Measurements from ENCODE around the gene ARHGAP31. TPM values are rescaled to one million over a fixed set of nuclear protein-coding genes. Genes with fewer than 3 reads are reported as not detected.

Gene ARHGAP31, protein sequence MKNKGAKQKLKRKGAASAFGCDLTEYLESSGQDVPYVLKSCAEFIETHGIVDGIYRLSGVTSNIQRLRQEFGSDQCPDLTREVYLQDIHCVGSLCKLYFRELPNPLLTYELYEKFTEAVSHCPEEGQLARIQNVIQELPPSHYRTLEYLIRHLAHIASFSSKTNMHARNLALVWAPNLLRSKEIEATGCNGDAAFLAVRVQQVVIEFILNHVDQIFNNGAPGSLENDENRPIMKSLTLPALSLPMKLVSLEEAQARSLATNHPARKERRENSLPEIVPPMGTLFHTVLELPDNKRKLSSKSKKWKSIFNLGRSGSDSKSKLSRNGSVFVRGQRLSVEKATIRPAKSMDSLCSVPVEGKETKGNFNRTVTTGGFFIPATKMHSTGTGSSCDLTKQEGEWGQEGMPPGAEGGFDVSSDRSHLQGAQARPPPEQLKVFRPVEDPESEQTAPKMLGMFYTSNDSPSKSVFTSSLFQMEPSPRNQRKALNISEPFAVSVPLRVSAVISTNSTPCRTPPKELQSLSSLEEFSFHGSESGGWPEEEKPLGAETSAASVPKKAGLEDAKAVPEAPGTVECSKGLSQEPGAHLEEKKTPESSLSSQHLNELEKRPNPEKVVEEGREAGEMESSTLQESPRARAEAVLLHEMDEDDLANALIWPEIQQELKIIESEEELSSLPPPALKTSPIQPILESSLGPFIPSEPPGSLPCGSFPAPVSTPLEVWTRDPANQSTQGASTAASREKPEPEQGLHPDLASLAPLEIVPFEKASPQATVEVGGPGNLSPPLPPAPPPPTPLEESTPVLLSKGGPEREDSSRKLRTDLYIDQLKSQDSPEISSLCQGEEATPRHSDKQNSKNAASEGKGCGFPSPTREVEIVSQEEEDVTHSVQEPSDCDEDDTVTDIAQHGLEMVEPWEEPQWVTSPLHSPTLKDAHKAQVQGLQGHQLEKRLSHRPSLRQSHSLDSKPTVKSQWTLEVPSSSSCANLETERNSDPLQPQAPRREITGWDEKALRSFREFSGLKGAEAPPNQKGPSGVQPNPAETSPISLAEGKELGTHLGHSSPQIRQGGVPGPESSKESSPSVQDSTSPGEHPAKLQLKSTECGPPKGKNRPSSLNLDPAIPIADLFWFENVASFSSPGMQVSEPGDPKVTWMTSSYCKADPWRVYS (N-terminal part only)
- polyA plus RNA-seq (2013, experiment 1 of 2) = 2.5 TPM
- 2.4 TPM for polyA plus RNA-seq (2013, experiment 2 of 2)

DNA sequence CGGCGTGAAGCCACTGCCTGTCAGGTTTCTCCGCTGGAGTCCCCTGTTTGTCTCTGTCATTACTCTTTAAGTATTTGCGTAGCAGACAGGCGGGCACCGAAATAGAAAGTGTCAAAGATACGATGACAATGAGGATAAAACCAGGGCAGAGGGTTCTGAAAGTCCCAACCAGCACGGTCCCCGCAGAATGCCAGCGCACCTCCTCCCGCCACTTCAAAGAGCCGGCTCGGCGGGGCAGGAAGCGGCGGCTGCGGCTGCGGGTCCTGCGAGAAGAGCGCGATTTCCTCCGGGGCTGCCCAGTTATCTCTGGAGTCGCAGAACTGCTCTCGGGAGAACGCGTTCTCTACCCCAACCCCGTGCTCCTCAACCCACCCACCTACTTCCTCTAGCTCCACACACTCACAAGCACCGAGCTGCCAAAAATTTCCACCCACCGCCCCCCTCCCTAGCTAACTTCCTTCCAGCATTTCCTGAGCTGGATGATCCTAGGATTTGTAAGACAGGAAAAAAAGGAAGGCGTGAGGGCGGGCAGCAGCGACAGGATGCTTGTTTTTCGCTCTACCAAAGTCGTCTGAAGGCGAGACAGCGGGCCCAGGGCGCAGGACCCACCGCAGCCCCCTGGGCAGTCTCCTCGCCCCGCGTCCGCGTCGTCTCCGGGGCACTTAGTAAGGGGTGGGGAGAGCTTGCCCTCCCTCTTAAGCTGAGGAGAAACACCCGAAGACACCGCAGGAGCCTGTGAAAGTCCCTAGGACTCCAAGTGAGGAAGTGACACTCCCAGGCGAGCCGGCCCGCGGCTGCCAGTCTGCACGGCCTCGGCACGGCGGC, at the start of gene ARHGAP31:
ARHGAP31 (plus strand) TSS at position 513 of the 825 bp plus-strand sequence. CDS start 522 bp downstream, outside the sequence.
- Histone ChIP-seq H3K9ac (ENCODE audit: low read length) (peak within 1 kb of the TSS; percentile 94), H2BK15ac (replicated peaks; ENCODE audit: low read depth) (peak within 1 kb of the TSS; percentile 4), H2BK120ac (ENCODE audit: low read depth, low read length) (peak within 1 kb of the TSS; percentile 70), H3K4me1 (ENCODE audit: control insufficient read depth, low read depth, low read length) (peaks cover 12% of the 10 kb centered on the region), H2BK5ac (ENCODE audit: low read length) (peak within 1 kb of the TSS; percentile 73), H4K5ac (ENCODE audit: low read length) (no peak within 1 kb of the TSS), H2AK5ac (ENCODE audit: low read length) (no peak within 1 kb of the TSS), H3K56ac (ENCODE audit: low read length) (peak within 1 kb of the TSS; percentile 95), H3K18ac (ENCODE audit: low read length) (peak within 1 kb of the TSS; percentile 78), H3K4me3 (ENCODE audit: low read length) (peak within 1 kb of the TSS; percentile 73), H3K27ac (ENCODE audit: low read depth, low read length) (peak within 1 kb of the TSS; percentile 95), H3K27me3 (ENCODE audit: insufficient read depth, low read length, poor library complexity) (no peaks in the 10 kb centered on the region), H3K4me2 (ENCODE audit: low read length) (peak within 1 kb of the TSS; percentile 83), H4K8ac (ENCODE audit: low read depth, low read length) (no peak within 1 kb of the TSS), H3K36me3 (ENCODE audit: control insufficient read depth, insufficient read depth, low read length) (peaks cover 1% of the 10 kb centered on the region), H3K23ac (ENCODE audit: low read length) (peak within 1 kb of the TSS; percentile 81), H3K4ac (ENCODE audit: low read depth, low read length) (peak within 1 kb of the TSS; percentile 38), H3K79me1 (ENCODE audit: low read length) (peaks cover 11% of the 10 kb centered on the region), H3K79me2 (ENCODE audit: control insufficient read depth, insufficient read depth, low read length) (peaks cover 20% of the 10 kb centered on the region)
- peak; percentile 87 for DNase-seq
- no CpG with 5 or more reads among the region's 55 CpGs for WGBS (ENCODE audit: extremely low coverage, insufficient coverage, low lambda C conversion rate)

- Histone ChIP-seq H3K79me1 (ENCODE audit: low read length) (no peaks in the 10 kb centered on the region), H3K4me3 (ENCODE audit: low read length) (no peak overlapping the region), H2BK5ac (ENCODE audit: low read length) (no peak overlapping the region), H2BK120ac (ENCODE audit: low read depth, low read length) (no peak overlapping the region), H4K8ac (ENCODE audit: low read depth, low read length) (no peak overlapping the region), H3K4me1 (ENCODE audit: control insufficient read depth, low read depth, low read length) (no peaks in the 10 kb centered on the region), H3K4ac (ENCODE audit: low read depth, low read length) (no peak overlapping the region), H4K5ac (ENCODE audit: low read length) (no peak overlapping the region), H3K9ac (ENCODE audit: low read length) (no peak overlapping the region), H3K4me2 (ENCODE audit: low read length) (no peak overlapping the region), H2AK5ac (ENCODE audit: low read length) (no peak overlapping the region), H3K56ac (ENCODE audit: low read length) (no peak overlapping the region), H2BK15ac (replicated peaks; ENCODE audit: low read depth) (no peak overlapping the region), H3K23ac (ENCODE audit: low read length) (no peak overlapping the region), H3K79me2 (ENCODE audit: control insufficient read depth, insufficient read depth, low read length) (no peaks in the 10 kb centered on the region), H3K27ac (ENCODE audit: low read depth, low read length) (no peak overlapping the region), H3K27me3 (ENCODE audit: insufficient read depth, low read length, poor library complexity) (no peaks in the 10 kb centered on the region), H3K18ac (ENCODE audit: low read length) (no peak overlapping the region), H3K36me3 (ENCODE audit: control insufficient read depth, insufficient read depth, low read length) (no peaks in the 10 kb centered on the region)
- WGBS (ENCODE audit: extremely low coverage, insufficient coverage, low lambda C conversion rate) = no CpG with 5 or more reads among the region's 2 CpGs
- DNase-seq = no peak
These were observed 48.4 kb upstream of the ARHGAP31 start for GRCh38 chr3:119245778-119246177.

DNA sequence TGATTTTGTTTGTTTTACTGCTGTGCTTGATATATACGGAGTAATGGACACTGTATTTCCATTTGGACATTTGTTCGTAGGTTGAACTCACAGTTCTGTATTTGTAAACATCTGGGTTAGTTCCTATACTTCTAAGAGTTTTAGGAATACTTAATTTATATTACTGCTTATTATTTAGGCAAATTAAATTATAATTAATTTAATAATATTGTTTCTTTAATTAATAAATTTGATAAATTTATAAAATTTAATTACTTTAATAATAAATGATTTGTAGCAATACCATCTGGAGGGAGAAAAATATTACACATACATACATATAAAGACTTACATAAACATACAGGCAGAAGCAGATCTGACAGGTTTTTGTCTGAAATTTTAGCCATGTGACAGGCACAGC, 39.0 kb upstream of the ARHGAP31 start:
- Histone ChIP-seq H2BK120ac (ENCODE audit: low read depth, low read length) (no peak overlapping the region), H3K79me1 (ENCODE audit: low read length) (no peaks in the 10 kb centered on the region), H3K4me1 (ENCODE audit: control insufficient read depth, low read depth, low read length) (no peaks in the 10 kb centered on the region), H3K36me3 (ENCODE audit: control insufficient read depth, insufficient read depth, low read length) (no peaks in the 10 kb centered on the region), H3K4ac (ENCODE audit: low read depth, low read length) (no peak overlapping the region), H4K8ac (ENCODE audit: low read depth, low read length) (no peak overlapping the region), H3K9ac (ENCODE audit: low read length) (no peak overlapping the region), H3K56ac (ENCODE audit: low read length) (no peak overlapping the region), H3K79me2 (ENCODE audit: control insufficient read depth, insufficient read depth, low read length) (no peaks in the 10 kb centered on the region), H3K23ac (ENCODE audit: low read length) (no peak overlapping the region), H4K5ac (ENCODE audit: low read length) (no peak overlapping the region), H2AK5ac (ENCODE audit: low read length) (no peak overlapping the region), H3K4me2 (ENCODE audit: low read length) (no peak overlapping the region), H3K27ac (ENCODE audit: low read depth, low read length) (no peak overlapping the region), H3K27me3 (ENCODE audit: insufficient read depth, low read length, poor library complexity) (no peaks in the 10 kb centered on the region), H2BK5ac (ENCODE audit: low read length) (no peak overlapping the region), H2BK15ac (replicated peaks; ENCODE audit: low read depth) (no peak overlapping the region), H3K18ac (ENCODE audit: low read length) (no peak overlapping the region), H3K4me3 (ENCODE audit: low read length) (no peak overlapping the region)
- WGBS (ENCODE audit: extremely low coverage, insufficient coverage, low lambda C conversion rate) = no CpG with 5 or more reads among the region's 2 CpGs
- no peak for DNase-seq

DNA sequence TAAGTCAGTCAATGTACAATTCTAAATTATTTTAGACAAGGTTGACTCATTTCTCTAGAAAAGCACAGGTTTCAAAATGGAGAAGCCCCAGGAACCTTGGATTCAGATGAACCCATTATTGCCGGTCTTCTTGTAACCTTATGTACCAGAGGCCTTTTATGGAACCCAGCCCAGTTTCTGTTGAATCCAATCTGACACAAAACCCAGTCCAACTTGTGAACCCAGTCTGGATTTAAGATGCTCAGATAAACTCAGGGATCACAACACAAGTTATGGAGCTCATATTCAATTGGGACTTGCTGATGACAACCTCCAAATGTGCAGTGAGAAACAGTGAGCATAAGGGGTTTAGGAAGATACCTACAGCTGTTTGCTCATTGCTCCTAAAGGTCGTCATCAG, 37.1 kb upstream of the ARHGAP31 start:
- Histone ChIP-seq H3K4me1 (ENCODE audit: control insufficient read depth, low read depth, low read length) (no peaks in the 10 kb centered on the region), H3K79me1 (ENCODE audit: low read length) (no peaks in the 10 kb centered on the region), H3K56ac (ENCODE audit: low read length) (no peak overlapping the region), H2BK120ac (ENCODE audit: low read depth, low read length) (no peak overlapping the region), H3K27me3 (ENCODE audit: insufficient read depth, low read length, poor library complexity) (no peaks in the 10 kb centered on the region), H2AK5ac (ENCODE audit: low read length) (no peak overlapping the region), H3K18ac (ENCODE audit: low read length) (no peak overlapping the region), H3K4ac (ENCODE audit: low read depth, low read length) (no peak overlapping the region), H3K79me2 (ENCODE audit: control insufficient read depth, insufficient read depth, low read length) (no peaks in the 10 kb centered on the region), H3K4me2 (ENCODE audit: low read length) (no peak overlapping the region), H4K5ac (ENCODE audit: low read length) (no peak overlapping the region), H3K36me3 (ENCODE audit: control insufficient read depth, insufficient read depth, low read length) (no peaks in the 10 kb centered on the region), H3K9ac (ENCODE audit: low read length) (no peak overlapping the region), H2BK15ac (replicated peaks; ENCODE audit: low read depth) (no peak overlapping the region), H3K4me3 (ENCODE audit: low read length) (no peak overlapping the region), H3K27ac (ENCODE audit: low read depth, low read length) (no peak overlapping the region), H3K23ac (ENCODE audit: low read length) (no peak overlapping the region), H4K8ac (ENCODE audit: low read depth, low read length) (no peak overlapping the region), H2BK5ac (ENCODE audit: low read length) (no peak overlapping the region)
- WGBS (ENCODE audit: extremely low coverage, insufficient coverage, low lambda C conversion rate) = no CpG with 5 or more reads among the region's 2 CpGs
- DNase-seq = no peak

Data from mesendoderm (in vitro differentiated cells).